ENCODE data around the gene ZNF350. TPM values are rescaled to one million over a fixed set of nuclear protein-coding genes. Genes with fewer than 3 reads are reported as not detected.
"Not testable (repeated sequence)": the region's sequence is repeated elsewhere in the genome, so short reads cannot be mapped to it uniquely, and the experiment has no call there.

The ZNF350 gene
- polyA plus RNA-seq: 10 to 100 TPM in 3 of 4 donors, 1 to 10 TPM in 1; 5.1 to 14.0 (median 11.4) TPM
- long read RNA-seq, donor 1, transcript ZNF350-201 (5 exons, 2,338 nt): major isoform, 6 of 6 reads
- long read RNA-seq, donor 1, partial matches to known transcripts: 0 of 6 reads
- long read RNA-seq, donor 1, other reads (novel, unspliced or antisense): 0 of 6 reads
- long read RNA-seq, donor 2, partial matches to known transcripts: 0 of 1 reads
- long read RNA-seq, donor 2, other reads (novel, unspliced or antisense): 0 of 1 reads
- long read RNA-seq, donor 3: 0 reads
- long read RNA-seq, donor 4: 0 reads
- long read RNA-seq, donor 5: 0 reads
- long read RNA-seq, donor 6, partial matches to known transcripts: 0 of 4 reads
- long read RNA-seq, donor 6, other reads (novel, unspliced or antisense): 0 of 4 reads
- long read RNA-seq, donor 7, partial matches to known transcripts: 0 of 3 reads
- long read RNA-seq, donor 7, other reads (novel, unspliced or antisense): 0 of 3 reads
- long read RNA-seq, donor 8: 0 reads
- long read RNA-seq, donor 9: 0 reads
- long read RNA-seq, donor 10, partial matches to known transcripts: 7 of 10 reads
- long read RNA-seq, donor 10, other reads (novel, unspliced or antisense): 0 of 10 reads

DNA sequence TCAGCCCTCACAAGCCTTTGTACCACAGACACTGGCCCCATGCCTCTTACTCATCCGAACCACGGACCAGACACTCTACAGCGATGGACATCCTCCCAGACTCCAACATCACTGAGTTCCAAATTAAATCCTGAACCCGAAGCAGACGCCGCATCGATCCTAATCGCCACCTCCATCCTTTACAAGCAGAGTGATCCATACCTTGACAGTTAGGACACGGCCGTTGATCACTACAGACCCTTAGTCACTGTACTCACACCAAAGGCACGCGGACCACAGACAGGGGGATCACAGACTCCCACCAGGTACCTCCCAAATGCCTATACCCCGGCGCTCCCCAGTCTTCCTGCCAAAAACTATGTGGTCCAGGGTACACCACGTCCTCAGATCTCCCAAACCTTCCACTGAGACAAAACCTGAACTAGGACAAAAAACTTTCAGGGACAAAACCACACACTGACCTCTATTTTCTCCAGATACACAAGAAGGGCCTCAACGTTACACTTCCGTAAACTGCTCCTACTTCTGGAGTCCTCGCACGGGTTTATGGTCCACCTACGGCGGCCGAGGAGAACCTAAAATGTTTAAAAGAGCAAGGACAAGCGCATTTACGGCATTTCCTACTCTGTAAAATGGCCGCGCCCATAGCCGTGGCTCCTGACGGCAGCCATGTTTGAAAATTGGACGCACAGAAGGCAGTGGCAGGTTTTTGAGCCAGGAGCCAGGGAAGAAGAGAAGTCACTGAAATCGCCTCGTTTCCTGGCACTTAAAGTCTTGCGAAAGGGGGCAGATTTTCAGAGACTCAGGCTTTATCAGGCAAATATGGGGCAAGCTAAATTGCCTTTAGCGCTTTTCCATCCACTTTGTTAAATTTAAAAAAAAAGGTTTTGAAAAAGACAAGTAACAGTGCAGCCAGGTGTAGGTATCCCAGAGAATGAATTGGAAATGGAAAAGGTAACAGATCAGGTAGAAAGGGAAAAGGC lies at the start of gene ZNF350:
Gene ZNF350, minus strand, starts transcription at position 532 of the 983 bp plus-strand sequence. CDS start 12,480 bp downstream, outside the sequence.
- FAIRE-seq (no peak), DNase-seq (peak; percentile 97)
- Histone ChIP-seq H3K27ac (ENCODE audit: low read depth in 1 of 3, low read length in 2 of 3) (peak within 1 kb of the TSS; percentile 41 to 83 (median 63)), H3K9me3 (ENCODE audit: control insufficient read depth in 2 of 2, insufficient read depth in 1 of 2, low read depth in 1 of 2, low read length in 1 of 2) (peaks cover 1 to 54% of the 10 kb centered on the region in 2 donors), H3K4me1 (ENCODE audit: control insufficient read depth in 3 of 3, insufficient read depth in 2 of 3, low read depth in 1 of 3, low read length in 2 of 3) (no peaks in the 10 kb centered on the region), H3K4me3 (ENCODE audit: low read depth in 1 of 3, low read length in 3 of 3) (peak within 1 kb of the TSS; percentile 74 to 92 (median 89)), H3K27me3 (ENCODE audit: control insufficient read depth in 3 of 3, insufficient read depth in 3 of 3, low read length in 3 of 3) (no peaks in the 10 kb centered on the region), H3K36me3 (ENCODE audit: control insufficient read depth in 3 of 3, insufficient read depth in 2 of 3, low read depth in 1 of 3, low read length in 3 of 3) (peaks cover 0 to 9% (median 8%) of the 10 kb centered on the region in 3 donors)
- 2 to 4% (median 3%) methylated on average over 33 of the region's 33 CpGs for WGBS, 3 donors

DNA sequence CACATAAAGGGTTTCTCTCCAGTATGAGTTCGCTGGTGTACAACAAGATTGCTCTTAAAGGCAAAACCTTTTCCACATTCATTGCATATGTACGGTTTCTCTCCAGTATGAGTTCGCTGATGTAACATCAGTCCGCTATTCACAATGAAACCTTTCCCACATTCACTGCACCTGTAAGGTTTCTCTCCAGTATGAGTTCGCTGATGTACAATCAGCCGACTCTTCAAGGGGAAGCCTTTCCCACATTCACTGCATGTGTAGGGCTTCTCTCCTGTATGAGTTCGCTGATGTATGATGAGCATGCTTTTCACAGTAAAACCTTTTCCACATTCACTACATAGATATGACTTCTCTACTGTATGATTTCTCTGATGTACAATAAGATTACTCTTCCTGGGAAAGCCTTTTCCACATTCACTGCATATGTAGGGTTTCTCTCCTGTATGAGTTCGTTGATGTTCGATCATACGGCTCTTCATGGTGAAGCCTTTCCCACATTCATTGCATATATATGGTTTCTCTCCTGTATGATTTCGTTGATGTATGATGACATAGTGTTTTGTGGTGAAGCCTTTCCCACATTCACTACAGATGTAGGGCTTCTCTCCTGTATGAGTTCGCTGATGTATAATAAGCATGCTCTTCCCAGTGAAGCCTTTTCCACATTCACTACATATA lies 47.5 kb upstream of the ZNF350 start:
- no peaks in the 10 kb centered on the region for H3K4me1 ChIP-seq (ENCODE audit: control insufficient read depth in 3 of 3, insufficient read depth in 2 of 3, low read depth in 1 of 3, low read length in 2 of 3)
- DNase-seq (no peak), FAIRE-seq (no peak)
- peaks cover 12 to 66% of the 10 kb centered on the region in 2 donors for H3K9me3 ChIP-seq (ENCODE audit: control insufficient read depth in 2 of 2, insufficient read depth in 1 of 2, low read depth in 1 of 2, low read length in 1 of 2)
- no peak overlapping the region for H3K27ac ChIP-seq (ENCODE audit: low read depth in 1 of 3, low read length in 2 of 3)
- peak overlapping the region in 1 of 3 donors; percentile 0 for H3K4me3 ChIP-seq (ENCODE audit: low read depth in 1 of 3, low read length in 3 of 3)
- peaks cover 0 to 3% (median 0%) of the 10 kb centered on the region in 3 donors for H3K27me3 ChIP-seq (ENCODE audit: control insufficient read depth in 3 of 3, insufficient read depth in 3 of 3, low read length in 3 of 3)
- WGBS, 3 donors: 97 to 99% (median 98%) methylated on average over 12 of the region's 12 CpGs
- peaks cover 16 to 39% (median 28%) of the 10 kb centered on the region in 3 donors for H3K36me3 ChIP-seq (ENCODE audit: control insufficient read depth in 3 of 3, insufficient read depth in 2 of 3, low read depth in 1 of 3, low read length in 3 of 3)

DNA sequence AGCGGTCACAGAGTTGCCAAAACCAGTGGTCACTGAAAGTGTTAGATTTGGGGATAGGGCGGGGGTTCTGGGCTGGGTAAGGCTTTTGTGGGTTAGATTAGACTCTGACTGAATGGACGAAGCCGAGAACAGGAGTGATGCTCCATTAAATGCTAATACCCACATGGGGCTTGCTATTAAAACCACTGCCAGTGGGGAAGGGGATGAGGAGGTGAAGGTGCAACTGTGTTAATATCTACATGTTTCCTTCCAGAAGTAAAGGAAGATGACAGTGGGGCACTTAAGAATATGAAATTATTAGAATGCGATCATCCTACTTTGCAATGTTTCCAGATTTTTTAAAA lies 42.1 kb upstream of the ZNF350 start:
- FAIRE-seq (no peak), DNase-seq (no peak)
- Histone ChIP-seq H3K4me1 (ENCODE audit: control insufficient read depth in 3 of 3, insufficient read depth in 2 of 3, low read depth in 1 of 3, low read length in 2 of 3) (peaks cover 0 to 2% (median 0%) of the 10 kb centered on the region in 3 donors), H3K36me3 (ENCODE audit: control insufficient read depth in 3 of 3, insufficient read depth in 2 of 3, low read depth in 1 of 3, low read length in 3 of 3) (peaks cover 14 to 23% (median 18%) of the 10 kb centered on the region in 3 donors), H3K9me3 (ENCODE audit: control insufficient read depth in 2 of 2, insufficient read depth in 1 of 2, low read depth in 1 of 2, low read length in 1 of 2) (peaks cover 6 to 50% of the 10 kb centered on the region in 2 donors), H3K27me3 (ENCODE audit: control insufficient read depth in 3 of 3, insufficient read depth in 3 of 3, low read length in 3 of 3) (no peaks in the 10 kb centered on the region), H3K27ac (ENCODE audit: low read depth in 1 of 3, low read length in 2 of 3) (peak overlapping the region; percentile 93 to 95 (median 95)), H3K4me3 (ENCODE audit: low read depth in 1 of 3, low read length in 3 of 3) (peak overlapping the region in 2 of 3 donors; percentile 54 to 86)
- 15 to 22% (median 19%) methylated on average over 5 of the region's 5 CpGs for WGBS, 3 donors

GRCh38 chr19:52028027-52028779 lies 41.6 kb upstream of the ZNF350 start, which contains the start of gene ZNF614:
TSS of gene ZNF614 (minus strand) at chr19:52028379. CDS start at chr19:52025745, 2,634 bp downstream.
- Histone ChIP-seq H3K4me3 (ENCODE audit: low read depth in 1 of 3, low read length in 3 of 3) (peak within 1 kb of the TSS; percentile 54 to 86 (median 72)), H3K27ac (ENCODE audit: low read depth in 1 of 3, low read length in 2 of 3) (peak within 1 kb of the TSS; percentile 93 to 95 (median 95)), H3K27me3 (ENCODE audit: control insufficient read depth in 3 of 3, insufficient read depth in 3 of 3, low read length in 3 of 3) (no peaks in the 10 kb centered on the region), H3K4me1 (ENCODE audit: control insufficient read depth in 3 of 3, insufficient read depth in 2 of 3, low read depth in 1 of 3, low read length in 2 of 3) (peaks cover 0 to 2% (median 0%) of the 10 kb centered on the region in 3 donors), H3K36me3 (ENCODE audit: control insufficient read depth in 3 of 3, insufficient read depth in 2 of 3, low read depth in 1 of 3, low read length in 3 of 3) (peaks cover 18 to 28% (median 21%) of the 10 kb centered on the region in 3 donors), H3K9me3 (ENCODE audit: control insufficient read depth in 2 of 2, insufficient read depth in 1 of 2, low read depth in 1 of 2, low read length in 1 of 2) (peaks cover 4 to 52% of the 10 kb centered on the region in 2 donors)
- DNase-seq (peak; percentile 87 to 97), FAIRE-seq (no peak)
- WGBS, 3 donors: 1% methylated on average over 52 to 53 of the region's 53 CpGs

DNA sequence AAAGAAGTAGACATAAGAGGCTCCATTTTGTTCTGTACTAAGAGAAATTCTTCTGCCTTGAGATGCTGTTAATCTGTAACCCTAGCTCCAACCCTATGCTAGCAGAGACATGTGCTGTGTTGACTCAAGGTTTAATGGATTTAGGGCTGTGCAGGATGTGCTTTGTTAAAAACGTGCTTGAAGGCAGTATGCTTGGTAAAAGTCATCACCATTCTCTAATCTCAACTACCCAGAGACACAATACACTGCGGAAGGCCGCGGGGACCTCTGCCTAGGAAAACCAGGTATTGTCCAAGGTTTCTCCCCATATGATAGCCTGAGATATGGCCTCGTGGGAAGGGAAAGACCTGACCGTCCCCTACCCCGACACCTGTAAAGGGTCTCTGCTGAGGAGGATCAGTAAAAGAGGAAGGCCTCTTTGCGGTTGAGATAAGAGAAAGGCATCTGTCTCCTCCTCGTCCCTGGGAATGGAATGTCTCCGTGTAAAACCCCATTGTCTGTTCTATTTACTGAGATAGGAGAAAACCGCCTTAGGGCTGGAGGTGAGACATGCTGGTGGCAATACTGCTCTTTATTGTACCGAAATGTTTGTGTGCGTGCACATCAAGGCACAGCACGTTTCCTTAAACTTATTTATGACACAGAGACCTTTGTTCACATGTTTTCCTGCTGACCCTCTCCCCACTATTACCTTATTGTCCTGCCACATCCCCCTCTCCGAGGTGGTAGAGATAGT lies 39.8 kb upstream of the ZNF350 start:
- Histone ChIP-seq H3K36me3 (ENCODE audit: control insufficient read depth in 3 of 3, insufficient read depth in 2 of 3, low read depth in 1 of 3, low read length in 3 of 3) (peaks cover 25 to 39% (median 29%) of the 10 kb centered on the region in 3 donors), H3K9me3 (ENCODE audit: control insufficient read depth in 2 of 2, insufficient read depth in 1 of 2, low read depth in 1 of 2, low read length in 1 of 2) (peaks cover 5 to 49% of the 10 kb centered on the region in 2 donors)
- H3K4me1 ChIP-seq (ENCODE audit: control insufficient read depth in 3 of 3, insufficient read depth in 2 of 3, low read depth in 1 of 3, low read length in 2 of 3); DNase-seq; H3K27me3 ChIP-seq (ENCODE audit: control insufficient read depth in 3 of 3, insufficient read depth in 3 of 3, low read length in 3 of 3); H3K27ac ChIP-seq (ENCODE audit: low read depth in 1 of 3, low read length in 2 of 3); H3K4me3 ChIP-seq (ENCODE audit: low read depth in 1 of 3, low read length in 3 of 3); FAIRE-seq: not testable (repeated sequence)
- WGBS, 3 donors: 87 to 88% (median 88%) methylated on average over 15 of the region's 15 CpGs

GRCh38 chr19:52024478-52024877 lies 37.8 kb upstream of the ZNF350 start:
- H3K9me3 ChIP-seq (ENCODE audit: control insufficient read depth in 2 of 2, insufficient read depth in 1 of 2, low read depth in 1 of 2, low read length in 1 of 2): peaks cover 7 to 56% of the 10 kb centered on the region in 2 donors
- not testable (repeated sequence) for FAIRE-seq; DNase-seq; H3K4me3 ChIP-seq (ENCODE audit: low read depth in 1 of 3, low read length in 3 of 3); H3K27ac ChIP-seq (ENCODE audit: low read depth in 1 of 3, low read length in 2 of 3); H3K4me1 ChIP-seq (ENCODE audit: control insufficient read depth in 3 of 3, insufficient read depth in 2 of 3, low read depth in 1 of 3, low read length in 2 of 3); H3K27me3 ChIP-seq (ENCODE audit: control insufficient read depth in 3 of 3, insufficient read depth in 3 of 3, low read length in 3 of 3)
- WGBS, 3 donors: 90 to 94% (median 92%) methylated on average over 4 of the region's 4 CpGs
- H3K36me3 ChIP-seq (ENCODE audit: control insufficient read depth in 3 of 3, insufficient read depth in 2 of 3, low read depth in 1 of 3, low read length in 3 of 3): peaks cover 26 to 53% (median 36%) of the 10 kb centered on the region in 3 donors

GRCh38 chr19:52022193-52022592 lies 35.6 kb upstream of the ZNF350 start:
- H3K9me3 ChIP-seq (ENCODE audit: control insufficient read depth in 2 of 2, insufficient read depth in 1 of 2, low read depth in 1 of 2, low read length in 1 of 2): peaks cover 9 to 70% of the 10 kb centered on the region in 2 donors
- no peak for FAIRE-seq
- no peak overlapping the region for H3K4me3 ChIP-seq (ENCODE audit: low read depth in 1 of 3, low read length in 3 of 3)
- peaks cover 0 to under 1% (median 0%) of the 10 kb centered on the region in 3 donors for H3K4me1 ChIP-seq (ENCODE audit: control insufficient read depth in 3 of 3, insufficient read depth in 2 of 3, low read depth in 1 of 3, low read length in 2 of 3)
- no peak for DNase-seq
- no peak overlapping the region for H3K27ac ChIP-seq (ENCODE audit: low read depth in 1 of 3, low read length in 2 of 3)
- WGBS, 3 donors: 97 to 99% (median 98%) methylated on average over 15 of the region's 15 CpGs
- H3K27me3 ChIP-seq (ENCODE audit: control insufficient read depth in 3 of 3, insufficient read depth in 3 of 3, low read length in 3 of 3): no peaks in the 10 kb centered on the region
- H3K36me3 ChIP-seq (ENCODE audit: control insufficient read depth in 3 of 3, insufficient read depth in 2 of 3, low read depth in 1 of 3, low read length in 3 of 3): peaks cover 38 to 67% (median 46%) of the 10 kb centered on the region in 3 donors

Data from small intestine (tissue), 16 donors.